GM12873 (cell line): ENCODE results near the gene NANS.

Experiments
- CTCF ChIP-seq: IDR thresholded peaks from 2 replicates; pipeline ENCODE4 v1.5.1; 2012; ENCODE audit warnings: low read depth, mild to moderate bottlenecking, moderate library complexity, low read length, control low read depth; ENCODE audit not compliant: insufficient read depth; ENCODE audit errors: missing control alignments

NANS gene

DNA sequence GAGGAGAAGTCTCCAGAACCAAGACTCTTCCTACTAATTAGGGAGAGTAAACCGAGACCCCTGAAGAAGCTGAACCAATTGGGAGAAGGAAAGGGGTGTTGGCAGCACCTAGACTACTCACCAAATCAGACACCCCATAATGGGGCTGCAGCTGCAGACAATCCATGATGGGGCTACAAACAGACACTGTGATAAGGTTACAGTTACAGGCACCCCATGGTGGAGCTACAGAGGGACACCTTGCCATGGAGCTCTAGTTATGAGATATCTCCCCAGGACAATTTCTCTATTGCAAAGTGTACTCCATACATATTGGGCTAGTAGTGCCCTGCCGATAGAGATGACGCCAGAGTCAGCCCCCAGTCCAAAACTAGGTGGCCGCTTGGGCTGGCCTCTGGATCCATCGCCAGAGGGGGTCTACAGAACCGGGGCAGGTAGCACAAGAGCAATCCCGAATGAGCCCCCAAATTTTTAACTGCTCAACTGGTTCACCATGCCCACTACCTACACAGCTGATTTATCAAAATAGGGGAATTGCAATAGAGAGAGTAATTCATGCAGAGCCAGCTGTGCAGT lies 2.1 kb upstream of the NANS start:
- TF ChIP-seq CTCF, result no peak

- TF ChIP-seq CTCF, result no peak
These were observed 737 bp downstream of the NANS start for GRCh38 chr9:98057138-98057799.

- TF ChIP-seq CTCF, result no peak
These were observed 5.6 kb downstream of the NANS start for GRCh38 chr9:98062161-98062560.

DNA sequence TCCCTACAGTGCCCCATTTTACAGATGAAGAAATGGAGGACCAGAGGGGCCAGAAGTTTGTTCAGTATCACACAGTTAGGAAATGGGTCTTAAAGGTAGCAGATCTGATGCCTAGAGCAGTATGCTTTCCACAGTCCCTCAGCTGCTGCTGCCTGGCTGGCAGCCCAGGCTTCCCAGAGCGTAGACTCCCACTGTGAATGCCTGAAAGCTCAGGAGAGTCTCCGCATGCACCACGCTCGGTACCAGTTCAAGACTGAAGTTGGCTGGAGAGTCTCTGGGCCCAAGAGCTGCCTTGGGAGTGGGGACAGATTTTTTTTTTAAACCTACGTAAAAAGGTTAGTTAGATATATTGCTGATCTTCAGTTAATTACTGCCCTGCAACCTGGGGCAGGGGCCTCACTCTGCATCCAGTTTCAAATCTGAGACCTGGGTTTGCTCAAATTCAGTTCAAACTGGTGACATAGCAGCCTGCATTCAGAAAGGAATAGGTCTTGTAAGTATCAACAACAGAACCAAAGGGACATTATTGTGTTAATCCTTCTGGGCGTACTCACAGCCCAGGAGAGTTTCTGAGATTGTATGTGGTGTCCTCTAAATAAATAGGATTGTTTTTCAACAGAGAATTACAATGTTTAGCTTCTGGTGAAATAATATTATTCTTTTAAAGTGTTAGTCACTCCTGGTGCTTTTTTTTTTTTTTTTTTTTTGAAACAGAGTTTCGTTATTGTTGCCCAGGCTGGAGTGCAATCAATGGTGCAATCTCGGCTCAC lies 8.3 kb downstream of the NANS start:
- no peak for TF ChIP-seq CTCF

DNA sequence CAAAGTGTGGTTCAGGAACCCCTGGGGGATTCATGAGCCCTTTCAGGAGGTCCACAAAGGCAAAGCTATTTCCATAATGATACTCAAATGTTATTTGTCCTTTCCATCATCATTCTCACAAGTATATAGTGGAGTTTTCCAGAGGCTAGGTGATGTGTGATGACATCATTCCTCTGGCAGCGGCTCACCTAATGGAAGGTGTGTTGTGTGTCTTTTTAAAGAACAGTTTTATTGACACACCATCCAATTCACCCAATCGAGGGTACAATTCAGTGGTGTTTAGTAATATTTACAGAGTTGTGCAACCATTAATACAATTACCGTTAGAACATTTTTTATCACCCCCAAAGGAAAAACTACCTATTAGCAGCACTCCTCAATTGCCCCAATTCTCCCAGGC lies 9.7 kb downstream of the NANS start:
- no peak for TF ChIP-seq CTCF

DNA sequence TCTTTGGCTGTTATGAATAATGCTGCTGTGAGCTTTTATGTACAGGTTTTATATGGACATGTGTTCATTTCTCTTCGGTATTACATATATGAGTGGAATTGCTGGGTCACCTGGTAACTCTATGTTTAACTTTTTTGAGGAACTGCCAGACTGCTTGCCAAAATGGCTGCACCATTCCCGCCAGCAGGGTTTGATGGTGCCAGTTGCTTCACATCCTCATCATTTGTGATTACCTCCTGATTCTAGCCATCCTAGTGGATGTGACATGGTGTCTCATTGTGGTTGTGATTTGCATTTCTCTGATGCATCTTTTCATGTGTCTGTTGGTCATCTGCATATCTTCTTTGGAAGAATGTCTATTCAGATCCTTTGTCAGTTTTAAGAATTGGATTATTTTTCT lies 10.7 kb downstream of the NANS start:
- no peak for TF ChIP-seq CTCF

DNA sequence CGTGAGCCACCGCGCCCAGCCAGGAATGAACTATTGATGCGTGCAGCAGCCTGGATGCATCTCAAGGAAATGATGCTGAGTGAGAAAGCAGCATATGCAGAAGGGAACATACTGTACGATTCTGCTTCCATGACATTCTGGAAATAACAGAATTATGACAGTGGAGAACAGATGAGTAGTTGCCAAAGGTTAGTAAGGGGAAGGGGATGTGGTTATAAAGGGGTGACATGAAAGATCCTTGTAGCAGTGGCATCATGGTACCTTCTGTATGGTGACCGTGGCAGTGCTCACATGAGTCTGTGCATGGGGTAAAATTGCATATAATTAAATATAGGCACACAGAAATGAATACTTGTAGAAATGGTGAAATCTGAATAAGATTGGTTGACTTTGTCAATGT lies 13.0 kb downstream of the NANS start:
- no peak for TF ChIP-seq CTCF
